Measurements from ENCODE around the gene NCOA3. TPM values are rescaled to one million over a fixed set of nuclear protein-coding genes. Genes with fewer than 3 reads are reported as not detected.
A peak's percentile ranks its signal among the peaks of the same experiment; 100 is the strongest.

NCOA3 gene
- total and polyA plus RNA-seq, 2 of the 8 experiments (the other 6 are each of a cell fraction or from before 2014, with no cell fraction given), result 7.9 to 24.7 TPM

DNA sequence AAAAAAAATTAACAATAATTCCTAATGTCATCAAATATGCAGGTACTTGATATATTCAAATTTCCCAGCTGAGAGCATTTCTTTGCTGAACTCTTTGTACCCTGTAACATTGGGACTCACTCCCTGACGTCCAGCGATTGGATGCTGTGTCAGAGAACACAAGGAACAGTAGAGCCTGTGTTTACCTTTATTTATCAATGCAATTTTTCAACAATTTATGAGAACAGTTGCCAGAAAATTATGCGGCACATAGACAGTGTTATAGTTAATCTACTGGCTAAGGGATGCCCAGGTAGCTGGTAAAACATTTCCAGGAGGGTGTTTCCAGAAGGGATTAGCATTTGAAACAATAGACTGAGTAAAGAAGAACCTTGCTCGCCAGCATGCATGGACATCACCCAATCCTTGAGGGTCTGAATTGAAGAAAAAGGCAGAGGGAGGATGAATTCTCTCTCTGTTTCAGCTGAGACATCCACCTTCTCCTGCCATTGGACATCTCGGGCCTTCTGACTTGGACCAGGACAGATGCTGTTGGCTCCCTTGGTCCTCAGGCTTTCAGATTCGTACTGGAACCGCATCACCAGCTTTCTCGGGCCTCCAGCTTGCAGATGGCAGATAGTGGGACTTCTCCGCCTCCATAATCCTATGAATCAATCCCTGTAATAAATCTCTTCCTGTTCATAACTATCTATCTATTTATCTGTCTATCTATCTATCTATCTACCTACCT is 42.2 kb upstream of the NCOA3 start:
- Histone ChIP-seq H2BK5ac (ENCODE audit: low read depth, low read length) (no peak overlapping the region), H2BK15ac (ENCODE audit: low read length) (no peak overlapping the region), H3K4me3 (ENCODE audit: extremely low read depth in 1 of 4, insufficient read depth in 2 of 4, low read depth in 3 of 4, low read length in 4 of 4) (no peak overlapping the region), H4K20me1 (replicated peaks in 1 of 2; ENCODE audit: control insufficient read depth in 1 of 2, insufficient read depth in 2 of 2, low read length in 2 of 2) (no peaks in the 10 kb centered on the region), H3K23me2 (ENCODE audit: low read depth, low read length) (no peaks in the 10 kb centered on the region), H3K4me2 (ENCODE audit: insufficient read depth in 1 of 2, low read depth in 2 of 2, low read length in 2 of 2) (no peak overlapping the region), H3K18ac (ENCODE audit: extremely low read depth, low read length) (no peak overlapping the region), H2BK120ac (replicated peaks; ENCODE audit: low read depth, low read length) (no peak overlapping the region), H3K27me3 (replicated peaks in 1 of 4; ENCODE audit: control insufficient read depth in 3 of 4, extremely low read depth in 1 of 4, insufficient read depth in 3 of 4, low read length in 3 of 4) (no peaks in the 10 kb centered on the region; a peak in 1 of 7 replicates), H3K4me1 (replicated peaks in 1 of 4; ENCODE audit: control insufficient read depth in 3 of 4, insufficient read depth in 4 of 4, low read length in 3 of 4) (no peaks in the 10 kb centered on the region), H3K27ac (ENCODE audit: low read depth, low read length) (no peak overlapping the region), H3K23ac (ENCODE audit: insufficient read length) (no peak overlapping the region), H4K8ac (ENCODE audit: extremely low read depth, insufficient read depth, low read length) (no peak overlapping the region), H2BK20ac (ENCODE audit: low read length) (no peak overlapping the region), H3K14ac (ENCODE audit: insufficient read length) (no peak overlapping the region), H2AK5ac (ENCODE audit: low read depth, low read length) (no peak overlapping the region), H3K9me3 (ENCODE audit: insufficient read depth in 2 of 2, low read depth in 1 of 2, low read length in 1 of 2) (no peaks in the 10 kb centered on the region), H2BK12ac (ENCODE audit: low read depth, low read length) (no peak overlapping the region), H3K9ac (replicated peaks in 1 of 4; ENCODE audit: extremely low read depth in 1 of 4, low read depth in 3 of 4, low read length in 3 of 4) (no peak overlapping the region), H2AFZ (ENCODE audit: low read length) (peak overlapping the region; percentile 91; the same call in 1 of the 2 replicates), H3K79me1 (ENCODE audit: low read depth, low read length) (no peaks in the 10 kb centered on the region), H4K91ac (replicated peaks; ENCODE audit: insufficient read length, low read length) (no peak overlapping the region), H3K79me2 (ENCODE audit: control insufficient read depth in 1 of 2, insufficient read depth in 2 of 2, low read length in 2 of 2) (no peaks in the 10 kb centered on the region), H3K4ac (replicated peaks; ENCODE audit: insufficient read length, low read depth, low read length) (no peak overlapping the region), H4K5ac (ENCODE audit: insufficient read length, low read depth, low read length) (no peak overlapping the region), H3K56ac (replicated peaks; ENCODE audit: insufficient read length, low read depth, low read length) (no peak overlapping the region), H3K36me3 (ENCODE audit: control insufficient read depth in 2 of 4, insufficient read depth in 4 of 4, low read length in 3 of 4) (no peaks in the 10 kb centered on the region)
- FAIRE-seq (no peak), DNase-seq (ENCODE audit: low read depth in 1 of 2, low spot score in 2 of 2) (no peak)
- TF ChIP-seq TAF1 (IDR thresholded peaks at IDR 0.05; ENCODE audit: low read depth, low read length) (no peak), GABPA (IDR thresholded peaks at IDR 0.05; ENCODE audit: borderline replicate concordance, insufficient read depth, low read length) (no peak)
- CTCF ChIA-PET (ENCODE audit: partially characterized antibody), result interaction anchor here (2.2 kb wide), 1 partner anchor 9 kb away, joined by 5 read pairs; no protein-coding TSS in a partner anchor
- WGBS, 2 experiments (ENCODE audit: extremely low coverage in 1 of 2, insufficient coverage in 1 of 2, insufficient read length in 1 of 2, insufficient replicate concordance in 2 of 2, low coverage in 1 of 2, low lambda C conversion rate in 2 of 2, missing lambda C conversion rate in 1 of 2), result 94% methylated on average over 9 of the region's 9 CpGs; no CpG with 5 or more reads in 1 of the 2 experiments
- POLR2A ChIA-PET (ENCODE audit: partially characterized antibody), result interaction anchor here (0.6 kb wide), 1 partner anchor 245 kb away, joined by 3 read pairs; no protein-coding TSS in a partner anchor
